GM23338 (cell line): ENCODE results near the gene SARS1.

Experiments
- EZH2 ChIP-seq: fragments of 200-600 bp; sonication (generic); IDR thresholded peaks from one replicate; pipeline ENCODE4 v1.8.0; 2017; ENCODE audit warnings: antibody characterized with exemption, mild to moderate bottlenecking, low read depth; ENCODE audit not compliant: unreplicated experiment
- EZH2phosphoT487 ChIP-seq: fragments of 200-600 bp; sonication (generic); IDR thresholded peaks from one replicate; pipeline ENCODE4 v1.8.1; 2018; ENCODE audit warnings: antibody characterized with exemption; ENCODE audit not compliant: unreplicated experiment
- POLR2AphosphoS5 ChIP-seq: IDR thresholded peaks from 2 replicates; pipeline ENCODE4 v1.6.1; 2016; ENCODE audit warnings: antibody characterized with exemption, low read depth
- TF ChIP-seq, protein P1 (sequence below), 2 experiments: fragments of 200-600 bp in 1 of 2; sonication (generic) in 1 of 2; conservative IDR thresholded peaks; 2 replicates each; pipeline versions ENCODE4 v1.5.1 to v1.6.1; 2016 to 2017; ENCODE audit warnings: antibody characterized with exemption in 2 of 2, low read depth in 2 of 2, mild to moderate bottlenecking in 2 of 2, moderate library complexity in 1 of 2

DNA sequence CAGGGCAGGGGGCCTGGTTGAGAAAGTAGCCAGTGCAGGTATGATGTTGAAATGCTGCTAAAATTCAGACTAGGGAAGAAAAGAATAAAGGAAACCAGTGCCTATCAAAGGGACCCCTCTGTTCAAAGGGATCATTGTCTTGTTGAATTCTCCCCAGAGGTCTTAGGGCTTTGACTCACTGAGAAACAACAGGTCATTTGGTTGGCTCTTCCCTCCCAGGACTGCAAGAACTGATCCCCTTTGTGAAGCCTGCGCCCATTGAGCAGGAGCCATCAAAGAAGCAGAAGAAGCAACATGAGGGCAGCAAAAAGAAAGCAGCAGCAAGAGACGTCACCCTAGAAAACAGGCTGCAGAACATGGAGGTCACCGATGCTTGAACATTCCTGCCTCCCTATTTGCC lies 23.8 kb downstream of the SARS1 start:
- TF ChIP-seq, protein P1, sequence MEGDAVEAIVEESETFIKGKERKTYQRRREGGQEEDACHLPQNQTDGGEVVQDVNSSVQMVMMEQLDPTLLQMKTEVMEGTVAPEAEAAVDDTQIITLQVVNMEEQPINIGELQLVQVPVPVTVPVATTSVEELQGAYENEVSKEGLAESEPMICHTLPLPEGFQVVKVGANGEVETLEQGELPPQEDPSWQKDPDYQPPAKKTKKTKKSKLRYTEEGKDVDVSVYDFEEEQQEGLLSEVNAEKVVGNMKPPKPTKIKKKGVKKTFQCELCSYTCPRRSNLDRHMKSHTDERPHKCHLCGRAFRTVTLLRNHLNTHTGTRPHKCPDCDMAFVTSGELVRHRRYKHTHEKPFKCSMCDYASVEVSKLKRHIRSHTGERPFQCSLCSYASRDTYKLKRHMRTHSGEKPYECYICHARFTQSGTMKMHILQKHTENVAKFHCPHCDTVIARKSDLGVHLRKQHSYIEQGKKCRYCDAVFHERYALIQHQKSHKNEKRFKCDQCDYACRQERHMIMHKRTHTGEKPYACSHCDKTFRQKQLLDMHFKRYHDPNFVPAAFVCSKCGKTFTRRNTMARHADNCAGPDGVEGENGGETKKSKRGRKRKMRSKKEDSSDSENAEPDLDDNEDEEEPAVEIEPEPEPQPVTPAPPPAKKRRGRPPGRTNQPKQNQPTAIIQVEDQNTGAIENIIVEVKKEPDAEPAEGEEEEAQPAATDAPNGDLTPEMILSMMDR (conservative IDR thresholded peaks at IDR 0.05; ENCODE audit: low read depth in 2 of 2) = no peak
- TF ChIP-seq EZH2 (no peak), EZH2phosphoT487 (no peak), POLR2AphosphoS5 (no peak)
